ENCODE data around the gene COA6.

DNA sequence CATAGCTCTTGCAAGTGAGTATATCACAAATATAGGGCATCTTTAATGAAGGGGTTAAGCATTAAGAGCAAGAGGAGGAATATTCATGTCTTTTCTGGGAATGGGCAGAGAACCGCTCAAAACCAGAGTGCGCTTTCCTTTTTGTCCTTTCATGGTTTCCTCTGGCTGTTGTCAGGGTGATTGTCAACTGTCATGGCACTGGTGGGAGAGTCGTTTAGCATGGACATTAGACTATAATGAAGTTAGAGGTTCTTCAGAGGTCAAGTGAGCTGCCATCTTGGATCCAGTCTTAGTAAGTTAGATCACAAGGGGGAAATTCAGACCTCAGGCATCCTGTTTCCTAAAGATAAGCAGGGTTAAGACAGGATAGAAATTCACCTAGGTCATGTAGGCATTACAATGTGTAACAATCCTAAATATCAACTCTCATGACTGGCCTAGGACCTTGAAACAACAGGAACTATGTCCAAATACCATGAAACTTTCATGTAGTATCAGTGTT lies 12.1 kb upstream of the COA6 start:
- TF ChIP-seq, protein P1, sequence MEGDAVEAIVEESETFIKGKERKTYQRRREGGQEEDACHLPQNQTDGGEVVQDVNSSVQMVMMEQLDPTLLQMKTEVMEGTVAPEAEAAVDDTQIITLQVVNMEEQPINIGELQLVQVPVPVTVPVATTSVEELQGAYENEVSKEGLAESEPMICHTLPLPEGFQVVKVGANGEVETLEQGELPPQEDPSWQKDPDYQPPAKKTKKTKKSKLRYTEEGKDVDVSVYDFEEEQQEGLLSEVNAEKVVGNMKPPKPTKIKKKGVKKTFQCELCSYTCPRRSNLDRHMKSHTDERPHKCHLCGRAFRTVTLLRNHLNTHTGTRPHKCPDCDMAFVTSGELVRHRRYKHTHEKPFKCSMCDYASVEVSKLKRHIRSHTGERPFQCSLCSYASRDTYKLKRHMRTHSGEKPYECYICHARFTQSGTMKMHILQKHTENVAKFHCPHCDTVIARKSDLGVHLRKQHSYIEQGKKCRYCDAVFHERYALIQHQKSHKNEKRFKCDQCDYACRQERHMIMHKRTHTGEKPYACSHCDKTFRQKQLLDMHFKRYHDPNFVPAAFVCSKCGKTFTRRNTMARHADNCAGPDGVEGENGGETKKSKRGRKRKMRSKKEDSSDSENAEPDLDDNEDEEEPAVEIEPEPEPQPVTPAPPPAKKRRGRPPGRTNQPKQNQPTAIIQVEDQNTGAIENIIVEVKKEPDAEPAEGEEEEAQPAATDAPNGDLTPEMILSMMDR (IDR thresholded peaks at IDR 0.05) = no peak
- no peak for TF ChIP-seq POLR2A (IDR thresholded peaks at IDR 0.05; ENCODE audit: low read depth)

Measured in esophagus muscularis mucosa (tissue), 3 donors.